T-cell (primary cell): ENCODE results near the gene MYO1G. TPM values are rescaled to one million over a fixed set of nuclear protein-coding genes. Genes with fewer than 3 reads are reported as not detected.
"Not testable (repeated sequence)": the region's sequence is repeated elsewhere in the genome, so short reads cannot be mapped to it uniquely, and the experiment has no call there.

Experiments used
- ATAC-seq, 4 experiments: fragments of 200-7000 bp in 3 of 4; fragments of 150-1000 bp in 1 of 4; cut with Tn5 transposase; replicated peaks in 1 of 4; 1 replicate in 3 of 4; 2 replicates in 1 of 4; pipeline ENCODE4 v1.10.0; 2021; ENCODE audit warnings: moderate library complexity in 3 of 4, mild to moderate bottlenecking in 2 of 4, moderate number of reproducible peaks in 1 of 4
- CTCF ChIA-PET, 2 donors: fragments of 300-600 bp; sonication (Branson Sonifier 250); formaldehyde crosslinking; loops; one replicate each; lab custom pipeline; 2022; ENCODE audit warnings: antibody characterized with exemption in 2 of 2; lab: Charles Lee
- POLR2A ChIA-PET, 2 donors: fragments of 300-600 bp; sonication (Branson Sonifier 250); formaldehyde crosslinking; loops; one replicate each; lab custom pipeline; 2022; ENCODE audit warnings: antibody characterized with exemption in 2 of 2; lab: Charles Lee
- DNase-seq, 35 experiments: peaks; one replicate each; pipeline versions ENCODE4 v3.0.0 to v3.0.0-alpha.2; 2013 to 2023
- H3K27ac ChIP-seq: one replicate; pipeline ENCODE4 v1.5.1; 2013; ENCODE audit warnings: low read length
- H3K27me3 ChIP-seq, 2 experiments: replicated peaks in 1 of 2; 1 replicate in 1 of 2; 2 replicates in 1 of 2; pipeline versions ENCODE4 v1.6.1 to v1.7.0; 2013; ENCODE audit warnings: low read length in 1 of 2, mixed read lengths in 1 of 2; ENCODE audit not compliant: control insufficient read depth in 2 of 2, insufficient read depth in 2 of 2; ENCODE audit errors: extremely low read depth in 1 of 2
- H3K36me3 ChIP-seq, 2 donors: 1 replicate in 1 of 2; 2 replicates in 1 of 2; pipeline versions ENCODE4 v1.6.1 to v1.7.0; 2013; ENCODE audit warnings: low read length in 1 of 2; ENCODE audit not compliant: control insufficient read depth in 2 of 2, insufficient read depth in 1 of 2; ENCODE audit errors: extremely low read depth in 1 of 2
- H3K4me1 ChIP-seq, 2 experiments: 1 replicate in 1 of 2; 2 replicates in 1 of 2; pipeline versions ENCODE4 v1.6.1 to v1.7.0; 2013; ENCODE audit warnings: low read length in 2 of 2, mixed read lengths in 1 of 2; ENCODE audit not compliant: insufficient read depth in 2 of 2, control insufficient read depth in 1 of 2; ENCODE audit errors: extremely low read depth in 1 of 2
- H3K4me3 ChIP-seq, 2 donors: 1 replicate in 1 of 2; 2 replicates in 1 of 2; pipeline versions ENCODE4 v1.5.1 to v1.7.0; 2013; ENCODE audit warnings: mild to moderate bottlenecking in 2 of 2, low read length in 1 of 2, moderate library complexity in 1 of 2; ENCODE audit not compliant: control insufficient read depth in 1 of 2; ENCODE audit errors: extremely low read depth in 1 of 2
- H3K9me3 ChIP-seq: 2 replicates; pipeline ENCODE4 v1.7.0; 2013
- H3K27ac Mint-ChIP-seq, 2 donors: one replicate each; pipeline ENCODE4 v1.8.0; 2020 to 2021; ENCODE audit warnings: mild to moderate bottlenecking in 2 of 2, mixed read lengths in 2 of 2
- H3K27me3 Mint-ChIP-seq, 2 donors: one replicate each; pipeline ENCODE4 v1.8.0; 2021 to 2022; ENCODE audit warnings: mixed read lengths in 2 of 2
- H3K36me3 Mint-ChIP-seq: one replicate; pipeline ENCODE4 v1.8.0; 2021; ENCODE audit warnings: mixed read lengths
- H3K4me1 Mint-ChIP-seq, 3 donors: one replicate each; pipeline ENCODE4 v1.8.0; 2020 to 2022; ENCODE audit warnings: mixed read lengths in 3 of 3, mild to moderate bottlenecking in 1 of 3
- H3K4me3 Mint-ChIP-seq, 3 donors: one replicate each; pipeline ENCODE4 v1.8.0; 2020 to 2022; ENCODE audit warnings: mild to moderate bottlenecking in 3 of 3, mixed read lengths in 3 of 3, moderate library complexity in 3 of 3
- H3K9me3 Mint-ChIP-seq, 3 donors: one replicate each; pipeline ENCODE4 v1.8.0; 2020 to 2022; ENCODE audit warnings: mixed read lengths in 3 of 3
- WGBS: methylation state at CpG from one replicate; pipeline ENCODE4 v1.1.5; 2013; ENCODE audit warnings: missing lambda C conversion rate; ENCODE audit not compliant: insufficient coverage; 5-methylcytosine and 5-hydroxymethylcytosine counted together
- total RNA-seq, 35 experiments: library from RNA in 6 of 35; stranded (reverse) in 6 of 35; fragments of 120-200 nt in 1 of 35; gene quantifications; one replicate each; pipeline versions ENCODE4 v1.2.1 to v1.2.4 and lab custom pipeline; 2013 to 2026

MYO1G gene
- total RNA-seq, 5 donors from 2014 or later (not counting 1 experiment from before 2014, with no cell fraction given), result 183 to 272 (median 192) TPM

DNA sequence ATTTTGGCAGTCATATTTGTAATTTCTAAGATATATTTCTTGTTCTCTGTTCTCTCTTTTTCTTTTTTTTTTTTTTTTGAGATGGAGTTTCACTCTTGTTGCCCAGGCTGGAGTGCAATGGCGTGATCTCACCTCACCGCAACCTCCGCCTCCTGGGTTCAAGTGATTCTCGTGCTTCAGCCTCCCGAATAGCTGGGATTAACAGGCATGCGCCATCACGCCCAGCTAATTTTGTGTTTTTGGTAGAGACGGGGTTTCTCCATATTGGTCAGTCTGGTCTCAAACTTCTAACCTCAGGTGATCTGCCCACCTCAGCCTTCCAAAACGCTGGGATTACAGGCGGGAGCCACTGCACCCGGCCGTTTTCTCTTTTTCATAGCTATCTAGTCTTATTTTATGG lies 46.7 kb upstream of the MYO1G start:
- H3K27me3 ChIP-seq, H3K36me3 ChIP-seq, DNase-seq, H3K9me3 Mint-ChIP-seq, H3K9me3 ChIP-seq, H3K27me3 Mint-ChIP-seq, ATAC-seq, H3K4me3 ChIP-seq: not testable (repeated sequence)
- ChIA-PET POLR2A (interaction anchor here (0.6 to 1.2 kb wide), 4 partner anchors 12 to 385 kb away, joined by 4 to 7 read pairs (median 5); no protein-coding TSS in a partner anchor), CTCF (interaction anchor here in 1 of 2 donors (1.5 kb wide), 1 partner anchor 51 kb away, joined by 4 read pairs; no protein-coding TSS in a partner anchor)
- Histone ChIP-seq H3K4me1 (peaks cover 38 to 46% of the 10 kb centered on the region in 2 experiments), H3K27ac (peak overlapping the region; percentile 71)
- Mint-ChIP-seq H3K27ac (peak overlapping the region; percentile 87 to 92), H3K4me1 (peaks cover 61 to 82% (median 69%) of the 10 kb centered on the region in 3 donors), H3K4me3 (peak overlapping the region in 1 of 3 donors; percentile 47), H3K36me3 (peaks cover 36% of the 10 kb centered on the region)
- no CpG with 5 or more reads among the region's 12 CpGs for WGBS

- no peaks in the 10 kb centered on the region for H3K9me3 Mint-ChIP-seq
- Histone ChIP-seq H3K36me3 (no peaks in the 10 kb centered on the region), H3K4me1 (peaks cover 30 to 36% of the 10 kb centered on the region in 2 experiments), H3K27me3 (no peaks in the 10 kb centered on the region), H3K27ac (no peak overlapping the region), H3K9me3 (no peaks in the 10 kb centered on the region), H3K4me3 (no peak overlapping the region)
- no peak overlapping the region for H3K4me3 Mint-ChIP-seq
- DNase-seq, result no peak
- CTCF ChIA-PET, result interaction anchor here (0.6 kb wide), 2 partner anchors 12 to 13 kb away, joined by 3 to 6 read pairs; no protein-coding TSS in a partner anchor
- peak overlapping the region; percentile 23 to 92 for H3K27ac Mint-ChIP-seq
- WGBS, result 100% methylated on average over 1 of the region's 2 CpGs
- POLR2A ChIA-PET, result interaction anchor here (0.6 kb wide), 3 partner anchors 23 to 197 kb away, joined by 4 to 8 read pairs (median 6); no protein-coding TSS in a partner anchor
- no peak for ATAC-seq
- H3K27me3 Mint-ChIP-seq, result no peaks in the 10 kb centered on the region
- H3K36me3 Mint-ChIP-seq, result peaks cover 30% of the 10 kb centered on the region
- peaks cover 57 to 79% (median 66%) of the 10 kb centered on the region in 3 donors for H3K4me1 Mint-ChIP-seq
These were observed 45.4 kb upstream of the MYO1G start for GRCh38 chr7:45024126-45024744.

- Histone ChIP-seq H3K36me3 (no peaks in the 10 kb centered on the region), H3K4me1 (peaks cover 22 to 27% of the 10 kb centered on the region in 2 experiments), H3K4me3 (no peak overlapping the region), H3K9me3 (no peaks in the 10 kb centered on the region), H3K27me3 (no peaks in the 10 kb centered on the region), H3K27ac (no peak overlapping the region)
- H3K27me3 Mint-ChIP-seq, result no peaks in the 10 kb centered on the region
- ChIA-PET POLR2A (interaction anchor here (0.5 to 0.9 kb wide), 3 partner anchors 8 to 13 kb away, joined by 6 to 7 read pairs (median 6); no protein-coding TSS in a partner anchor), CTCF (interaction anchor here (0.7 kb wide), 2 partner anchors 22 to 1064 kb away, joined by 4 to 6 read pairs; no protein-coding TSS in a partner anchor)
- H3K9me3 Mint-ChIP-seq, result no peaks in the 10 kb centered on the region
- DNase-seq (no peak), ATAC-seq (peak; percentile 37 to 74 (median 64))
- WGBS, result 11% methylated on average over 1 of the region's 3 CpGs
- H3K4me3 Mint-ChIP-seq, result peak overlapping the region in 1 of 3 donors; percentile 33
- peaks cover 58 to 59% (median 58%) of the 10 kb centered on the region in 3 donors for H3K4me1 Mint-ChIP-seq
- peak overlapping the region; percentile 57 to 65 for H3K27ac Mint-ChIP-seq
- H3K36me3 Mint-ChIP-seq, result peaks cover 26% of the 10 kb centered on the region
These were observed 42.9 kb upstream of the MYO1G start for GRCh38 chr7:45021604-45022296.

- Histone ChIP-seq H3K27me3 (no peaks in the 10 kb centered on the region), H3K36me3 (no peaks in the 10 kb centered on the region), H3K4me3 (no peak overlapping the region), H3K4me1 (peaks cover 15 to 19% of the 10 kb centered on the region in 2 experiments), H3K27ac (no peak overlapping the region), H3K9me3 (no peaks in the 10 kb centered on the region)
- POLR2A ChIA-PET, result no interaction called here
- ATAC-seq (no peak), DNase-seq (no peak)
- no peak overlapping the region for H3K4me3 Mint-ChIP-seq
- CTCF ChIA-PET, result no interaction called here
- H3K4me1 Mint-ChIP-seq, result peaks cover 52 to 55% (median 53%) of the 10 kb centered on the region in 3 donors
- no peaks in the 10 kb centered on the region for H3K9me3 Mint-ChIP-seq
- WGBS, result 86% methylated on average over 4 of the region's 5 CpGs
- H3K27me3 Mint-ChIP-seq, result no peaks in the 10 kb centered on the region
- peaks cover 26% of the 10 kb centered on the region for H3K36me3 Mint-ChIP-seq
- H3K27ac Mint-ChIP-seq, result peak overlapping the region; percentile 44 to 46
These were observed 42.1 kb upstream of the MYO1G start for GRCh38 chr7:45020915-45021314.

GRCh38 chr7:45017253-45017652 lies 38.4 kb upstream of the MYO1G start:
- DNase-seq, result no peak
- H3K4me3 ChIP-seq, result no peak overlapping the region
- Mint-ChIP-seq H3K4me1 (peaks cover 49 to 55% (median 51%) of the 10 kb centered on the region in 3 donors), H3K27me3 (no peaks in the 10 kb centered on the region), H3K4me3 (no peak overlapping the region), H3K36me3 (peaks cover 26% of the 10 kb centered on the region), H3K27ac (peak overlapping the region in 1 of 2 donors; percentile 43), H3K9me3 (no peaks in the 10 kb centered on the region)
- peaks cover 9 to 17% of the 10 kb centered on the region in 2 experiments for H3K4me1 ChIP-seq
- 94% methylated on average over 3 of the region's 3 CpGs for WGBS
- no peaks in the 10 kb centered on the region for H3K27me3 ChIP-seq
- POLR2A ChIA-PET, result no interaction called here
- H3K9me3 ChIP-seq, result no peaks in the 10 kb centered on the region
- H3K27ac ChIP-seq, result no peak overlapping the region
- ATAC-seq, result no peak
- no peaks in the 10 kb centered on the region for H3K36me3 ChIP-seq
- CTCF ChIA-PET, result no interaction called here

DNA sequence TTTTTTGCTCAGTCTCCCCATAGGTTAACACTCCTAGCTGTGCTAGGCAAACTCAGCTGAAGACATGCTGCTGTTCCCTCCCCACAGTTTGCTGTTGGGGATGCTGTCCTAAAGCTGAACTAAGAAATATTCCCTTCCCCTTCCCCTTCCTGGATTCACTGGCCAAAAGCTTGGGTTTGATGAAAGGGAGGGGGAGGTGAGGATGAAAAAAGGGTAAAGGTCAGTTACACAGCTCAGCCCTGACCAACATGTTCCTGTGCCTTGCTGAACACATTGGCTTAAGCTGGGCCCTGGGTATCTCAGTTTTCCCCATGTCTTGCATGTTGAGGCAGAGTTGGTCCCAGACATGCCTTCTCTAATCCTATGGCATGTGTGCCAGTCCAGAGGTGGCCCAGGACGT lies 36.5 kb upstream of the MYO1G start:
- Histone ChIP-seq H3K4me1 (peaks cover 3 to 7% of the 10 kb centered on the region in 2 experiments), H3K27ac (no peak overlapping the region), H3K4me3 (no peak overlapping the region), H3K27me3 (no peaks in the 10 kb centered on the region), H3K36me3 (no peaks in the 10 kb centered on the region), H3K9me3 (no peaks in the 10 kb centered on the region)
- H3K4me3 Mint-ChIP-seq, result no peak overlapping the region
- ChIA-PET CTCF (interaction anchor here in 1 of 2 donors (0.7 to 1.3 kb wide), 2 partner anchors 14 to 42 kb away, joined by 3 to 5 read pairs; no protein-coding TSS in a partner anchor), POLR2A (interaction anchor here in 1 of 2 donors (0.6 to 1.1 kb wide), 2 partner anchors 11 to 15 kb away, joined by 5 to 9 read pairs; no protein-coding TSS in a partner anchor)
- peaks cover 27% of the 10 kb centered on the region for H3K36me3 Mint-ChIP-seq
- WGBS, result no CpG with 5 or more reads among the region's 1 CpG
- DNase-seq, result no peak
- H3K9me3 Mint-ChIP-seq, result no peaks in the 10 kb centered on the region
- no peak for ATAC-seq
- peak overlapping the region; percentile 37 to 71 for H3K27ac Mint-ChIP-seq
- H3K4me1 Mint-ChIP-seq, result peaks cover 31 to 44% (median 38%) of the 10 kb centered on the region in 3 donors
- no peaks in the 10 kb centered on the region for H3K27me3 Mint-ChIP-seq
